RWPE2 (cell line): Measurements from ENCODE around the gene RGS14.

Source experiments
- ATAC-seq: fragments of 200-7000 bp; cut with Tn5 transposase; 3 replicates; pipeline ENCODE4 v1.9.1; 2021; ENCODE audit warnings: low read depth
- DNase-seq: peaks from one replicate; pipeline ENCODE4 v3.0.0-alpha.2; 2020; ENCODE audit warnings: low spot score
- H3K27ac ChIP-seq: fragments of 450-650 bp; 2 replicates; pipeline ENCODE4 v1.5.1; 2017; ENCODE audit warnings: mild to moderate bottlenecking; ENCODE audit not compliant: poor library complexity, severe bottlenecking
- H3K27me3 ChIP-seq: fragments of 250-450 bp; sonication (Bioruptor Pico); 2 replicates; pipeline ENCODE4 v1.5.1; 2021; ENCODE audit warnings: mild to moderate bottlenecking, moderate library complexity; ENCODE audit not compliant: insufficient read depth, poor library complexity, severe bottlenecking
- H3K36me3 ChIP-seq: fragments of 250-450 bp; sonication (Bioruptor Pico); 2 replicates; pipeline ENCODE4 v1.5.1; 2020; ENCODE audit warnings: low read depth, mild to moderate bottlenecking, moderate library complexity
- H3K4me1 ChIP-seq: fragments of 250-450 bp; sonication (Bioruptor Pico); 2 replicates; pipeline ENCODE4 v1.5.1; 2021; ENCODE audit warnings: mild to moderate bottlenecking, moderate library complexity; ENCODE audit not compliant: insufficient read depth, poor library complexity, severe bottlenecking
- H3K4me3 ChIP-seq: fragments of 250-450 bp; sonication (Bioruptor Pico); 2 replicates; pipeline ENCODE4 v1.5.1; 2021; ENCODE audit warnings: mild to moderate bottlenecking, moderate library complexity; ENCODE audit not compliant: severe bottlenecking
- H3K9me3 ChIP-seq: fragments of 250-450 bp; sonication (Bioruptor Pico); 2 replicates; pipeline ENCODE4 v1.5.1; 2021; ENCODE audit warnings: mild to moderate bottlenecking, moderate library complexity; ENCODE audit not compliant: severe bottlenecking
- TF ChIP-seq, protein P1 (sequence below): fragments of 450-650 bp; IDR thresholded peaks from one replicate; pipeline ENCODE4 v1.5.1; 2017; ENCODE audit warnings: mild to moderate bottlenecking, moderate library complexity; ENCODE audit not compliant: poor library complexity, severe bottlenecking

RGS14 gene

DNA sequence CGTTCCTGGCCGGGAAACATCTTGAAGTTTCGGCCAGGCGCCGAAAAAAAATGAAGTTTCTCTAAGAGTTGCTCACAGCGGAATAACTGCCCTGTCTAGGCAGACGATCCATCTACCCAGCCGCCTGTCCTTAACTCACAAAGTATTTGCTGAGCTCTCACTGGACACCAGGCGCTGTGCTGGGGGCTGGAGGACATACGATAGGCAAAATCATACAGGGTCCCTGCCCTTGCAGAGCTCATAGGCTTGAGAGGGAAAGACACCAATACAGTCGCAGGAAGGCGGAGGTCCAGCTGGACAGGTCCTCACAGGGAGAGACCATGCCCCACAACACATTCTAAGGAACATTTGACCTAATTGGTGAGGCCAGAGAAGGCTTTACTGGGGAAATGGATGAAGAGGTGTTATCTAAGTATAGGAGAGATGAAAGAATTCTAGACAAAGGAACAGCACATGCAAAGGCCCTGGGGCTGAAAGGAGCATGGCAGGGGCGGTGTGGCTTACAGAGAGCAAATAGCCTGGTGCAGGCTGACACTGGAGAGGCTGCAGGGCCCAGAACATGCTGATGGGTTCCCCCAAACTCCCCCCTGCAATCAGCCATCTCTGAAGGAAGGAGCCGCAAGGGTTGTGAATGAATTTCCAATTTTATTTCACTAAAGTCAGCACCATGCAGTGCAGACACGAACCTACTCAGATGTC is 44.0 kb upstream of the RGS14 start:
- Histone ChIP-seq H3K4me3 (no peak overlapping the region), H3K4me1 (no peaks in the 10 kb centered on the region), H3K27me3 (no peaks in the 10 kb centered on the region), H3K9me3 (no peaks in the 10 kb centered on the region), H3K36me3 (peaks cover 15% of the 10 kb centered on the region), H3K27ac (no peak overlapping the region)
- TF ChIP-seq, protein P1, sequence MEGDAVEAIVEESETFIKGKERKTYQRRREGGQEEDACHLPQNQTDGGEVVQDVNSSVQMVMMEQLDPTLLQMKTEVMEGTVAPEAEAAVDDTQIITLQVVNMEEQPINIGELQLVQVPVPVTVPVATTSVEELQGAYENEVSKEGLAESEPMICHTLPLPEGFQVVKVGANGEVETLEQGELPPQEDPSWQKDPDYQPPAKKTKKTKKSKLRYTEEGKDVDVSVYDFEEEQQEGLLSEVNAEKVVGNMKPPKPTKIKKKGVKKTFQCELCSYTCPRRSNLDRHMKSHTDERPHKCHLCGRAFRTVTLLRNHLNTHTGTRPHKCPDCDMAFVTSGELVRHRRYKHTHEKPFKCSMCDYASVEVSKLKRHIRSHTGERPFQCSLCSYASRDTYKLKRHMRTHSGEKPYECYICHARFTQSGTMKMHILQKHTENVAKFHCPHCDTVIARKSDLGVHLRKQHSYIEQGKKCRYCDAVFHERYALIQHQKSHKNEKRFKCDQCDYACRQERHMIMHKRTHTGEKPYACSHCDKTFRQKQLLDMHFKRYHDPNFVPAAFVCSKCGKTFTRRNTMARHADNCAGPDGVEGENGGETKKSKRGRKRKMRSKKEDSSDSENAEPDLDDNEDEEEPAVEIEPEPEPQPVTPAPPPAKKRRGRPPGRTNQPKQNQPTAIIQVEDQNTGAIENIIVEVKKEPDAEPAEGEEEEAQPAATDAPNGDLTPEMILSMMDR, result no peak
- DNase-seq, result no peak
- ATAC-seq, result no peak

DNA sequence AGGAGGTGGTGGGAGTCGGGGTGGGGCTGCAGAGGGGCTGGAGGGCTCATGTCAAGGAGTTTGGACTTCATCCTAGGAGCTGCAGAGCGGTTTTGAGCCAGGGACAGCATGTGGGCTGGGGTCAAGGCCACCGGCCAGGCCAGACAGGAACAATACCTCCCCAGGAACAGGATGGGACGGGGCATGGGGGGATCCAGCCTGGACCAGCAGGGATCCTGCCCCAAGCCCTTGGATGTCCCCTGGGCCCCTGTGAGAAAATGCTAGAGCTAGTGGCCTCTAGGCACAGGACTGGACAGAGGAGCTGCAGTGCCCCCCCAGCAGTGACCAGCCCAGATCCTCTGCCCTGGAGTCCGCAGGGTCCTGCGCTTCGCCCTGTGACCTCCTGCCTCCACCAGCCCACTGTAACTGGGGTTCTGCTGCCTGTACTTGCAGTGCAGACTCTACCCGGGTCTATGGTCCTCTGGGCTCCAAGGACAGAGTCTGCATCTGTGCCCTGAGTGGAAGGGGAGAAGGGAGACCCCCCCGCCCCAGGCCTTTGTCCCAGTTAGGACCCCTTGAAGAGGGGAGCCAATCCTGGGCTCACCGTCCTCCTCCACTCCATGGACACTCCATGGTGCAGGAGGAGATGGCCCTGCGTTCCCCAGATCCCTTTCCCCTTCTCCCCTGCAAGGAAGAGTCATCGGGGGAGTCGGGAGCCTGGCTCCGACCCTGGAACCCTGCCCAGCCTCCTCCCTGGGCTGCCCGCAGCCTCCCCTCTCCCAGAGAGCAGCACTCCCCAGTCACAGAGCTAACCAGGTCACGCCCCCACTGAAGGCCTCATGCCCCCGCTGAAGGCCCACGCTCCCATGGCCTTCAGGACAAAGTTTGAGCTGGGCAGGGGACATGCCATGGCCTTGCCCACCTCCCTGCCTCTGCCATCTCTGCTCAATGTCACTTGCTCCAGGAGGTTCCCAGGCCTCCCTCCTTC is 43.1 kb upstream of the RGS14 start:
- no peaks in the 10 kb centered on the region for H3K27me3 ChIP-seq
- H3K27ac ChIP-seq, result no peak overlapping the region
- TF ChIP-seq, protein P1, result no peak
- H3K36me3 ChIP-seq, result peaks cover 6% of the 10 kb centered on the region
- DNase-seq, result peak; percentile 58
- H3K4me1 ChIP-seq, result no peaks in the 10 kb centered on the region
- H3K9me3 ChIP-seq, result no peaks in the 10 kb centered on the region
- no peak overlapping the region for H3K4me3 ChIP-seq
- ATAC-seq, result no peak

DNA sequence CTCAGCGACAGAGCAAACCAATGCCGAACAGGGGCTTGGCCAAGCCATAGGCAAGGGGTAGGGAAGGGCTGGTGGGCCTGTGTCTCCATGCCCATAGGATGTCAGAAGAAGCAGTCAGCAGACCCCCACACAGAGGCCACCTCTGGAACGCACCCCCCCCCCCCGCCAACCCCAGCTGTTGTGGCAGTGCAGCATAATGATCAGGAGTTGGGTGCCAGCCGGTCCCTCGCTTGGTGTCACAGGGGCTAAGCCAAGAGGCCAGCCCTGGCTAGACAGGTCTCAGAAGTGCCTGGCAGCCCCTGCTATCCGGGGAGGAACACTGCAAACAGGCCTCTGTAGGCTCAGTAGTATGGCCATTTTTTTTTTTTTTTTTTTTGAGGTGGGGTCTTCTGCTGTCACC is 42.3 kb upstream of the RGS14 start:
- DNase-seq (no peak), ATAC-seq (no peak)
- Histone ChIP-seq H3K4me1 (no peaks in the 10 kb centered on the region), H3K4me3 (no peak overlapping the region), H3K9me3 (no peaks in the 10 kb centered on the region), H3K27ac (no peak overlapping the region), H3K27me3 (no peaks in the 10 kb centered on the region), H3K36me3 (no peaks in the 10 kb centered on the region)
- TF ChIP-seq, protein P1, result no peak

DNA sequence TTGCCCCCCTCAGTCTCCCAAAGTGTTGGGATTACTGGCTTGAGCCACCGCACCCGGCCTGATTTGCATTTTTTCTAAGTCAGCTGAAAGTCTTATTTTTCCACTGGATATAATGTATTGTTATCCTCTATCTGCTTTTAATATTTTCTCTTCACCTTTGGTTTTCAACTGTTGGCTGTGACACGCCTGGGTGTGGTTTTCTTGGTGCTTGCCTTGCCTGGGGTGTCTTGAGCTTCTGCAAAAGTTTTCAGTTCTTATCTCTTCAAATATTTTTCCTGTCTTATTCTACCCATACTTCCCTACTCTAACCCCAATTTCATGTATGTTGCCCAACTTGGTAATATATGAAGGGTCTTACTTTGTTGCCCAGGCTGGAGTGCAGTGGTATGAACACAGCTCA is 41.7 kb upstream of the RGS14 start:
- Histone ChIP-seq H3K36me3 (no peaks in the 10 kb centered on the region), H3K27me3 (no peaks in the 10 kb centered on the region), H3K9me3 (no peaks in the 10 kb centered on the region), H3K27ac (no peak overlapping the region), H3K4me3 (no peak overlapping the region), H3K4me1 (no peaks in the 10 kb centered on the region)
- TF ChIP-seq, protein P1, result no peak
- ATAC-seq, result no peak
- no peak for DNase-seq
